Neural progenitor cell (in vitro differentiated cells): ENCODE measurements around the gene RBM19.

ENCODE experiments used
- CTCF ChIP-seq: fragments of 200-600 bp; sonication (generic); IDR thresholded peaks from 2 replicates; pipeline ENCODE4 v1.5.1; 2017; ENCODE audit warnings: antibody characterized with exemption, mild to moderate bottlenecking
- EZH2 ChIP-seq: fragments of 200-600 bp; sonication (generic); IDR thresholded peaks from 2 replicates; pipeline ENCODE4 v1.6.1; 2017; ENCODE audit warnings: antibody characterized with exemption, mild to moderate bottlenecking, moderate library complexity
- EZH2phosphoT487 ChIP-seq: fragments of 200-600 bp; sonication (generic); IDR thresholded peaks from 2 replicates; pipeline ENCODE4 v1.6.1; 2017; ENCODE audit warnings: antibody characterized with exemption

DNA sequence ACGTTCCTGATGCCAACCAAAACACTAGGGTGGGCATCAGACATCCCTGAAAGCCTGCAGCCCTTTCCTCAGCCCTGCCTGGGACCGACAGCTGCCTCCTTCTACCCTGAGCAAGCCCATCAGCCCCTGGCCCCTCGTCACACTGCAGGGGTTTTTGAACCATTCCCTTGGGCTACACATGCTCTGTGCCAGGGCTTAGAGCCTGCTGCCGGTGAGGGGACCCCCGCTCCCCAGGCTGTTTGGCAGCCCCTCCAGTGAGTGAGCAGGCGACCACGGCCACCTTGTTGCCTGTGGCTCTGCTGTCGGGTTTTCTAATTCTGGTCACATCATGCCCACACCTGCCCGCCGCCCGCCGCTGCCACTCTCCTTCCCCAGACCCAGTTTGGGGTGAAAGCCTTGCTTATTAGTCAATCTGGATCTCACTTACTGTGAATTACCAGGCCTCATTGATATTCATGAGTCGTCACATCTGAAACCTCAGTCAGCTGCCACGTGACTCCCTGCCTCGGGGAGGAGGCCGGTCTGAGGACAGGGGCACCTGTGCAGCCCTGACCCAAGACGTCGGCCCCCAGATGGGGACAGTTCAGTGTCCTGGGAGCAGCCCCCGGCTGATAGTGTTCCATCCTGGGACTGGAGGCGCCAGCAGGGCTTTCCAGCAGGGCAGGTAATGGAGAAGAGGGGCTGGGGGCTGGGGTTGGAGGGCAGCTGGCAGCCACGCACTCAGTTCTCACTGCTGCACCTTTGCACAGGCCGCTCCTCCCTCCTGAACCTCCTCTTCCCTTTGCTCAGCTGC, 163.0 kb downstream of the RBM19 start:
- no peak for TF ChIP-seq CTCF
- TF ChIP-seq EZH2: no peak
- no peak for TF ChIP-seq EZH2phosphoT487
